ENCODE data around the gene ANKRD34B. TPM values are rescaled to one million over a fixed set of nuclear protein-coding genes. Genes with fewer than 3 reads are reported as not detected.
"Not testable (repeated sequence)": the region's sequence is repeated elsewhere in the genome, so short reads cannot be mapped to it uniquely, and the experiment has no call there.

The ANKRD34B gene
- total RNA-seq, 2 donors from 2014 or later, result not detected

DNA sequence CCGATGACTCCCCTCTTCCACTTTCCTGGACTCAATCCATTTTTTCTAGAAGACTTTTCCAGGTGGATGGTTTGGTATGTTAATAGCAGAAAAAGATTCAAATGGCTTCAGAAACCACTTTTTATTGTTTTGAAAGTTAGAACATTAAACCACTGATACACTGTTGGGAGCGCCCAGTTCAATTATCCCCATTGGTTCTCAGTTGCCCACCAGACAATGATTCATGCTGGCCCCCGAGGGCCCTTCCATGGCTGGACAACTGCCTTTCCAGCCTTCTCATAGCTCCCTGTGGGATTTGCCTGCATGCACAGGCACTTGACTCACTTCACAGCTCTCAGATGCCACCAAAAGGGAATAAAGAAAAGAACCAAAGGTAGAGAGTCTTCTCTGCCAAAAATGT is 21.3 kb upstream of the ANKRD34B start:
- Mint-ChIP-seq H3K27ac (no peak overlapping the region), H3K36me3 (ENCODE audit: low read depth) (no peaks in the 10 kb centered on the region), H3K4me3 (no peak overlapping the region), H3K27me3 (peaks cover 31% of the 10 kb centered on the region), H3K4me1 (no peaks in the 10 kb centered on the region)
- DNase-seq, result no peak
- ATAC-seq, result no peak
- no peaks in the 10 kb centered on the region for H3K9me3 ChIP-seq (ENCODE audit: control insufficient read depth, low read length, poor library complexity, severe bottlenecking)

- no peak for ATAC-seq
- no peaks in the 10 kb centered on the region for H3K36me3 Mint-ChIP-seq (ENCODE audit: low read depth)
- no peak overlapping the region for H3K4me3 Mint-ChIP-seq
- no peaks in the 10 kb centered on the region for H3K9me3 ChIP-seq (ENCODE audit: control insufficient read depth, low read length, poor library complexity, severe bottlenecking)
- peaks cover 30% of the 10 kb centered on the region for H3K27me3 Mint-ChIP-seq
- no peaks in the 10 kb centered on the region for H3K4me1 Mint-ChIP-seq
- no peak overlapping the region for H3K27ac Mint-ChIP-seq
- DNase-seq, result no peak
Measured at GRCh38 chr5:80590766-80591165, 20.7 kb upstream of the ANKRD34B start.

DNA sequence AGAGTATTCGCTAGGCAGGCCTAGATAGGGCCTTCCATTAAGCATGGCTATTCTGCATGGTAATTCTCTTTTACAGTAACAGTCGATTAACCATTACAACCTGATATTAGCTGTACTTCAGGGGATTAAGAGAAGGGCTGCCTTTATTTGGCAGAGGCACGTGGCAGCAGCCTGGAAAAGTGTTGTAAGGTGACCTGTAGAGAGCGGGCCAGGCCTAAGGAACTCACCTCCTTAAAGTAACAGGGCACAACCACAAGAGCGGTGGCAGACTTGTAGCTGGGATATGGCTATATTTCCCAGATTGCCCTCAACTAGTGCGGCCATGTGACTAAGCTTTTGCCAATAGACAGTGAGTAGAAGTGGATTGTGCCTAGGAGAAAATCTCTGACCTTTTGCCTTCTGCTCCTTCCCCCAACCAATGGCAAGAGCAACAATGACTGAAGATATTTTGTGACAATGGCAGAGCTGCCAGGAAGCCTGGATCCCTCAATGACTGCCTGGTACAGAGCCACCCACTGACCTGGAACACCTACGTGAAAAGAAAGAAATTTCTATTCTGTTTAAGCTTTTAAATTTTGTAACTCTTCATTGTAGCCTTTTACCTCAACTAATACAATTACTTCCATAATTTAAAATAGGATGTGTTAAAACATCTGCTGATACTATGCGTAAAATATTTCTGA is 18.9 kb upstream of the ANKRD34B start:
- DNase-seq (no peak), ATAC-seq (no peak)
- H3K9me3 ChIP-seq (ENCODE audit: control insufficient read depth, low read length, poor library complexity, severe bottlenecking), result no peaks in the 10 kb centered on the region
- Mint-ChIP-seq H3K4me1 (no peaks in the 10 kb centered on the region), H3K36me3 (ENCODE audit: low read depth) (no peaks in the 10 kb centered on the region), H3K4me3 (no peak overlapping the region), H3K27me3 (peaks cover 39% of the 10 kb centered on the region), H3K27ac (no peak overlapping the region)

DNA sequence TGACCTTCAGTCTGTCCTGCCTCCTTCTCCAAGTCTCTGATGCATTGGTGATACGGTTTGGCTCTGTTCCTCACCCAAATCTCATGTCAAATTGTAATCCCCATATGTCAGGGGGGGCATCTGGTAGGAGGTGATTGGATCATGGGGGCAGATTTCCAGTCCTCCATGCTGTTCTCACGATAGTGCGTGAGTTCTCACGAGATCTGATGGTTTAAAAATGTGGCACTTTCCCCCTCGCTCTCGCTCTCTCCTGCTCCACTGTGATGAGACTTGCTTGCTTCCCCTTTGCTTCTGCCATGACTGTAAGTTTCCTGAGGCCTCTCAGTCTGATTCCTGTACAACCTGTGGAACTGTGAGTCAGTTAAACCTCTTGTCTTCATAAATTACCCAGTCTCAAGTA is 14.7 kb upstream of the ANKRD34B start:
- DNase-seq, result no peak
- H3K27ac Mint-ChIP-seq, result no peak overlapping the region
- H3K9me3 ChIP-seq (ENCODE audit: control insufficient read depth, low read length, poor library complexity, severe bottlenecking), result no peaks in the 10 kb centered on the region
- H3K4me1 Mint-ChIP-seq, result no peaks in the 10 kb centered on the region
- H3K4me3 Mint-ChIP-seq, result no peak overlapping the region
- ATAC-seq, result no peak
- no peaks in the 10 kb centered on the region for H3K36me3 Mint-ChIP-seq (ENCODE audit: low read depth)
- peaks cover 32% of the 10 kb centered on the region for H3K27me3 Mint-ChIP-seq

GRCh38 chr5:80580291-80580690 is 10.2 kb upstream of the ANKRD34B start:
- not testable (repeated sequence) for H3K4me3 Mint-ChIP-seq

GRCh38 chr5:80579050-80579449 is 9.0 kb upstream of the ANKRD34B start:
- Mint-ChIP-seq H3K27me3 (peaks cover 26% of the 10 kb centered on the region), H3K4me3 (no peak overlapping the region), H3K4me1 (peaks cover 2% of the 10 kb centered on the region), H3K27ac (no peak overlapping the region), H3K36me3 (ENCODE audit: low read depth) (no peaks in the 10 kb centered on the region)
- no peak for DNase-seq
- no peak for ATAC-seq
- no peaks in the 10 kb centered on the region for H3K9me3 ChIP-seq (ENCODE audit: control insufficient read depth, low read length, poor library complexity, severe bottlenecking)

More at GRCh38 chr5:80580291-80580690, 10.2 kb upstream of the ANKRD34B start:
- H3K9me3 ChIP-seq (ENCODE audit: control insufficient read depth, low read length, poor library complexity, severe bottlenecking); H3K4me1 Mint-ChIP-seq; H3K36me3 Mint-ChIP-seq (ENCODE audit: low read depth); H3K27ac Mint-ChIP-seq; DNase-seq; ATAC-seq: not testable (repeated sequence)
- peaks cover 24% of the 10 kb centered on the region for H3K27me3 Mint-ChIP-seq

- H3K4me3 Mint-ChIP-seq, result no peak overlapping the region
- no peaks in the 10 kb centered on the region for H3K9me3 ChIP-seq (ENCODE audit: control insufficient read depth, low read length, poor library complexity, severe bottlenecking)
- ATAC-seq (no peak), DNase-seq (no peak)
- peaks cover 1% of the 10 kb centered on the region for H3K36me3 Mint-ChIP-seq (ENCODE audit: low read depth)
- peaks cover 27% of the 10 kb centered on the region for H3K27me3 Mint-ChIP-seq
- H3K4me1 Mint-ChIP-seq, result peaks cover 2% of the 10 kb centered on the region
- no peak overlapping the region for H3K27ac Mint-ChIP-seq
Measured at GRCh38 chr5:80577707-80578106, 7.6 kb upstream of the ANKRD34B start.

DNA sequence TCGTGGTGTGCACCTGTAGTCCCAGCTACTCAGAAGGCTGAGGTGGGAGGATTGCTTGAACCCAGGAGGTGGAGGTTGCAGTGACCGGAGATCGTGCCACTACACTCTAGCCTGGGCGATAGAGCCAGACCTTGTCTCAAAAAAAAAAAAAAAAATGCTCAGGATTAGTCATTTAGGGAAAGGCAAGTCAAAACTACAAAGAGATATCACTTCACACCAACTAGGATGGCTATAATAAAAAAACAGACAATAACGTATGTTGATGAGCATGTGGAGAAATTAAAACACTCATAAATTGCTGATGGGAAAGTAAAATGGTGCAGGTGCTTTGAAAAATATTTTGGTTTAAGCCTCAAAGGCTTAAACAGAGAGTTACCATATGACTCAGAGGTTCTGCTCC is 6.3 kb upstream of the ANKRD34B start:
- H3K27me3 Mint-ChIP-seq, result peaks cover 40% of the 10 kb centered on the region
- H3K4me1 Mint-ChIP-seq, result peaks cover 2% of the 10 kb centered on the region
- no peak overlapping the region for H3K4me3 Mint-ChIP-seq
- no peaks in the 10 kb centered on the region for H3K9me3 ChIP-seq (ENCODE audit: control insufficient read depth, low read length, poor library complexity, severe bottlenecking)
- H3K27ac Mint-ChIP-seq, result no peak overlapping the region
- ATAC-seq (no peak), DNase-seq (no peak)
- peaks cover 2% of the 10 kb centered on the region for H3K36me3 Mint-ChIP-seq (ENCODE audit: low read depth)

DNA sequence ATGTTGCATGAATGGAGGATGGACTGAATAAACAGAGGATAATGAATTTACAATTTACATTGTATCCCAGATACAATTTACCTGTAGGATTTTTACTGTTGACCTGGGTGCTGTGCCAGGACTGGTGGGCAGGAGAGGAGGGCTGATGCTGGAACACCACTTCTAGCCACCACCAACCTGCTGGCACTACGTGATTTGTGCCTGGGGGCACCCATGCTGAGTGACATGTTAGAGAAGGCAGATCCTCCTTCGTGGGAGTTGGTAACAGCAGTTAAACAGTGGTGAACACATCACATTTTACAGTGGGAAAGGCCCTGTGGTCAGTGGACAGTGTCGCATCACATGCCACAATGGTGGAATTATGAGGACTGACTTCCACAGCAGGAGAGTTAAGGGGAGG is 3.0 kb upstream of the ANKRD34B start:
- ATAC-seq, result no peak
- Mint-ChIP-seq H3K27me3 (peaks cover 61% of the 10 kb centered on the region), H3K27ac (no peak overlapping the region), H3K4me3 (no peak overlapping the region), H3K36me3 (ENCODE audit: low read depth) (peaks cover 4% of the 10 kb centered on the region), H3K4me1 (no peaks in the 10 kb centered on the region)
- DNase-seq, result no peak
- no peaks in the 10 kb centered on the region for H3K9me3 ChIP-seq (ENCODE audit: control insufficient read depth, low read length, poor library complexity, severe bottlenecking)

DNA sequence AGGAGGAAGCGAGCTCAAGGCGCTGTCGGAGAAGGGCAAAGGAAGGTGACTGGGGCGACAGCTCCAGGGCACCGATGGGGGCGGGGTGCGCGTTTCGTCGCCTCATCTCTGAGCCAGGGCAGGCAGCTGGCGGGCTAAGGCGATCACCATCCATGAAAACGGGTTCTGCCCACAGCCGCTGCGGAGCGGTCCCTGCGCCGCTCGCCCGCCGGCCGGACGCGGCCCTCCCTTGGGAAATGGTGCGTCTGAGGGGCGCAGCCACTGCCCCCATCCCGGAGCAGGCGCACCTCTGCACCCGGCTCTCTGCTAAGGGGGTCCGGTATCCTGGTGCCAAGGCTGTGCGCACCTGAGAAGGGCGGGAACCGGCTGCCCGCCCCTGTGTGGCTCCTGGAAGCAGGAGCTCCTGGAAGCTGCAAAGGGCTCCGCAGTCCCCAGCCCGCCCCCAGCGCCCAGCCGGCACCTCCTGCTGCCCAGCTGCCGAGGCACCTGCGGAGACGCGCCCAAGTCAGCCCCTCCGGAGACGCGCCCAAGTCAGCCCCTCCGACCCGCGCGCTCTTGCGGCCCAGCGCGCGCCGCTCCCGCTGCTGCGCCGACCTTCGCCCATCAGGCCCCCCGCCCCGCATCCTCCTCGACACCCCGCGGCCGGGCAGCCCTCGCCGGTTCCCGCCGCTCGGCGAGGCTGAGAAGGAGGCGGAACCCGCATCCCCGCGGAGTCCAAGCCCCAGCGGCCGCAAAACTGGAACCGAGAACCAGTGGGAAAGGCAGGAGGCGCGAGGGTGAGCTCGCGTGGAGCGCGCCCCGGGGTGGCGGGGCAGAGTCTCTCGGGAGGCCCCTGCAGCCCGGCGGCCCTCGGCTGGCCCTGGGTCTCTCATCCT is 757 bp downstream of the ANKRD34B start:
- H3K36me3 Mint-ChIP-seq (ENCODE audit: low read depth), result peaks cover 9% of the 10 kb centered on the region
- no peaks in the 10 kb centered on the region for H3K4me1 Mint-ChIP-seq
- H3K27me3 Mint-ChIP-seq, result peaks cover 76% of the 10 kb centered on the region
- ATAC-seq, result no peak
- DNase-seq, result no peak
- peak overlapping the region; percentile 69 for H3K4me3 Mint-ChIP-seq
- no peak overlapping the region for H3K27ac Mint-ChIP-seq
- H3K9me3 ChIP-seq (ENCODE audit: control insufficient read depth, low read length, poor library complexity, severe bottlenecking), result no peaks in the 10 kb centered on the region

- Mint-ChIP-seq H3K4me3 (peak overlapping the region; percentile 69), H3K27me3 (peaks cover 70% of the 10 kb centered on the region), H3K4me1 (no peaks in the 10 kb centered on the region), H3K36me3 (ENCODE audit: low read depth) (peaks cover 9% of the 10 kb centered on the region), H3K27ac (no peak overlapping the region)
- H3K9me3 ChIP-seq (ENCODE audit: control insufficient read depth, low read length, poor library complexity, severe bottlenecking), result no peaks in the 10 kb centered on the region
- ATAC-seq (no peak), DNase-seq (no peak)
Measured at GRCh38 chr5:80568251-80568650, 1.8 kb downstream of the ANKRD34B start.

- peaks cover 63% of the 10 kb centered on the region for H3K27me3 Mint-ChIP-seq
- no peaks in the 10 kb centered on the region for H3K9me3 ChIP-seq (ENCODE audit: control insufficient read depth, low read length, poor library complexity, severe bottlenecking)
- no peak overlapping the region for H3K27ac Mint-ChIP-seq
- H3K36me3 Mint-ChIP-seq (ENCODE audit: low read depth), result peaks cover 6% of the 10 kb centered on the region
- DNase-seq (no peak), ATAC-seq (no peak)
- H3K4me3 Mint-ChIP-seq, result no peak overlapping the region
- H3K4me1 Mint-ChIP-seq, result no peaks in the 10 kb centered on the region
Measured at GRCh38 chr5:80566711-80567259, 3.3 kb downstream of the ANKRD34B start.

GRCh38 chr5:80565330-80565729 is 4.8 kb downstream of the ANKRD34B start:
- DNase-seq (no peak), ATAC-seq (no peak)
- peaks cover 54% of the 10 kb centered on the region for H3K27me3 Mint-ChIP-seq
- no peak overlapping the region for H3K27ac Mint-ChIP-seq
- no peaks in the 10 kb centered on the region for H3K4me1 Mint-ChIP-seq
- H3K4me3 Mint-ChIP-seq, result no peak overlapping the region
- peaks cover 4% of the 10 kb centered on the region for H3K36me3 Mint-ChIP-seq (ENCODE audit: low read depth)
- no peaks in the 10 kb centered on the region for H3K9me3 ChIP-seq (ENCODE audit: control insufficient read depth, low read length, poor library complexity, severe bottlenecking)
